ENCODE results near the gene PRKAG2.
A peak's percentile ranks its signal among the peaks of the same experiment; 100 is the strongest.
"Not testable (repeated sequence)": the region's sequence is repeated elsewhere in the genome, so short reads cannot be mapped to it uniquely, and the experiment has no call there.

PRKAG2 gene

DNA sequence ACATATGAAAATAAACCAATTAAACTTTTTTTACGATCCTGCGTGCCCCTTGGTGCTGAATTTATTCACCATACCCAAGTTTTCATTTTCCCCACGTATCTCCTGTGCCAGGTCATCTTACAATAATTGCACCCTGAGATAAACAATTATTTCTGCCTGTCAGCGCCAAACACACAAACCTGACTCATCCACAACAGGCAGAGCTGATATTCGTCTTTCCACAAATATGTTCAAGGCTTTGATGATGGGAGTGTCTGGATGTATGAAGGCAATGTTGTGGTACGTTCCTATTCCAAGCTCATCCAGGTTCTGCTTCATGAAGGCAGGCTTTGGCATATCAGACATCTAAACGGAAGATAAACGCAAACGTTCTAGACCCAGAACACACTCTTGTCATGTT is 311.4 kb downstream of the PRKAG2 start:
- DNase-seq: no peak

GRCh38 chr7:151560243-151560642 is 316.7 kb downstream of the PRKAG2 start:
- no peak for DNase-seq

GRCh38 chr7:151559557-151560183 is 317.2 kb downstream of the PRKAG2 start:
- DNase-seq: no peak

GRCh38 chr7:151558575-151558974 is 318.3 kb downstream of the PRKAG2 start:
- DNase-seq: no peak

DNA sequence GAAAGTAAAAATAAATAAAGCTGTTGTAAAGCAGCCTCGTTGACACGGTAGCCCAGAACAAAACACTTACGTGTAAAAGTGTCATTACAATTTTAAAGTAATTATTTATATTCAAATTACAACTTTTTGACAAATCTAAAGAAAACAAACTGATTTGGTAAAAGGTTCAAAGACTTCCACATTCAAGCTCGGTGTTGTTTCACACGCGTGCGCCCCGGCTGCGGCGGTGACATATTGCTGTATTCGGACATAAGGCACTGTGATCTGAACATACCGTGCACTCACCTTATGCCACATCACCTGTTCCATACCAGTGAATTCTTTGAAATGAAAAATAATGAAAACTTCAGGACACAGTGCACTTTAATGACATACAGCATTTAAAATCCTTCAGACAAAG is 320.3 kb downstream of the PRKAG2 start:
- no peak for DNase-seq

DNA sequence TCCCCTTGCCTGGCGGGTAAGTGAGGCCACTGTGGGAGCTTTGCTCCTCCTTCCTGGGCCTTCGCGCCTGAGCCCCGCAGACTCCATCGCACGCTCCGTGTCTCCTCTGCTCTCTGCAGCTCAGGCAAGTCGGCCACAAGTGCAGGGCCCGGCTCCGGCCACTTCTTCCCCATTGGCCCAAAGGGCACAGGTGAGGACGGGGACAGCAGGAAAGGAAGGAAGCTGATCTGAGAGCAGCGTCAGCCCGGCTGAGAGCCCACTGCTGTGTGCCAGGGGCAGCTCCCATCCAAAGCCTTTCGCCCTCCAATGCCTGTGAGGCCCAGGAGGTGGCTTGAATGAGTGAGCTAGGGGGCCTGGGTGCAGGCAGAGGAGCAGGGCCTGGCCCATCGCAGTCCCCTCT is 323.6 kb downstream of the PRKAG2 start:
- DNase-seq: no peak

DNA sequence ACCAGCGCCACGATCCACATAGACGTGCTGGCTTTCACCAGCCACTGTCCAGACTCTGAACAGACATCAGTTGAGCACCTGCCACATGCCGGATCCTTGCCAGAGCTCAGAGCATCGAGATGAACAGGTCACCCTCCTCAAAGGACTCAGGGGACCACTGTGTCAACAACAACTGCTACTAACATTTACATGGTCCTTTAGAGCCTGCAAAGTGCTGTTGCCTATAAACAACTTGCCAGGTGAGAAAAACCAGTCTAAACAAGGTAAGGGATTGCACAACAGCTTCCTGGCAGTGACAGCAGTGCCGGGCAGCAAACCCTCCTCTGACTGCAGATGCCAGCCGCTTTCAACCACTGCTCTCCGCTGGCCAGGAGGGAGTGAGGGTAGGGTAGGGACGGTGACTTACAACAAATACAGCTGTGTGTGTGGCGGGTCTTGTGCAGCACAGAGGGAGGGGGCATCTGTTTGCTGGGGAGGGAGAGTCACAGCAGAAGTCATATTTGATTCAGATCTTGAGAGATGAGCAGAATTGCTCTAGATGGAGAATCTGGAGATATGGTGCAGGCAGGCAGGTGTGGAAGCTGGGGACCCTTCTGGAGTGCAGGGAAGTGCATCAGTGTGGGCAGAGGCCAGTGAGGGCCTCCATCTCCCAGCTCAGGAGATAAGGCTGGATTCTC is 324.4 kb downstream of the PRKAG2 start:
- peak in 1 of 2 experiments; percentile 19 for DNase-seq

GRCh38 chr7:151551820-151552219 is 325.1 kb downstream of the PRKAG2 start:
- no peak for DNase-seq

GRCh38 chr7:151550656-151551286 is 326.1 kb downstream of the PRKAG2 start:
- no peak for DNase-seq

- DNase-seq: no peak
Measured at GRCh38 chr7:151549644-151550043, 327.3 kb downstream of the PRKAG2 start.

- DNase-seq: no peak
Measured at GRCh38 chr7:151549083-151549482, 327.8 kb downstream of the PRKAG2 start.

DNA sequence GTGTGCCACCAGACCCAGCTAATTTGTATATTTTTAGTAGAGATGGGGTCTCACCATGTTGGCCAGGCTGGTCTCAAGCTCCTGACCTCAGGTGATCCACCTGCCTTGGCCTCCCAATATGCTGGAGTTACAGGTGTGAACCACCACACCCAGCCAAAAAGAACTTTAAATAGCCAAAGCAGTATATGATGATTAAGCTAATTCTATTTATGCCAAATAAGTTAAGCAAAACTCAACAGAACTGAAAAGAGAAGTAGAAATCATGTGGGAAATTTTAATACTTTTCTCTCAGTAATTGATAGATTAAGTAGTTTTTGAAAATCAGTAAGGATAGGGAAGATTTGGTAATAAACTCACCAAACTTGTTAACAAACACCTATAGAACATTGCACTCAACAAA is 332.7 kb downstream of the PRKAG2 start:
- no peak for DNase-seq

GRCh38 chr7:151542606-151543130 is 334.2 kb downstream of the PRKAG2 start:
- DNase-seq: no peak

GRCh38 chr7:151541709-151542499 is 335.0 kb downstream of the PRKAG2 start:
- no peak for DNase-seq

DNA sequence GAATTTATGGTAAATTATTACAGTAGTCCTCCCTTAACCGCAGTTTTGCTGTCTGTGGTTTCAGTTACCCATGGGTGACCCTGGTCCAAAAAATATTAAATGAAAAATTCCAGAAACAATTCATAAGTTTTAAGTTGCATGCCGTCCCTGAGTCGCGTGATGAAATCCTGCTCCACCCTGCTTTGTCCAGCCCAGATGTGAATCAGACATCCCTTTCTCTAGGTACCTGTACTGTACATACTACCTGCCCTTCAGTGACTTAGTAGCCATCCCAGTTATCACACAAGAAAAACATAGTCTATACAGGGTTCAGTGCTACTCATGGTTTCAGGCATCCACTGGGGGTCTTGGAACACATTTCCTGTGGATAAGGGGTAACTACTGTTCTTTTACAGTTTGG is 336.8 kb downstream of the PRKAG2 start:
- no peak for DNase-seq

GRCh38 chr7:151539088-151539671 is 337.7 kb downstream of the PRKAG2 start:
- no peak for DNase-seq

- no peak for DNase-seq
Measured at GRCh38 chr7:151537818-151538561, 338.9 kb downstream of the PRKAG2 start.

DNA sequence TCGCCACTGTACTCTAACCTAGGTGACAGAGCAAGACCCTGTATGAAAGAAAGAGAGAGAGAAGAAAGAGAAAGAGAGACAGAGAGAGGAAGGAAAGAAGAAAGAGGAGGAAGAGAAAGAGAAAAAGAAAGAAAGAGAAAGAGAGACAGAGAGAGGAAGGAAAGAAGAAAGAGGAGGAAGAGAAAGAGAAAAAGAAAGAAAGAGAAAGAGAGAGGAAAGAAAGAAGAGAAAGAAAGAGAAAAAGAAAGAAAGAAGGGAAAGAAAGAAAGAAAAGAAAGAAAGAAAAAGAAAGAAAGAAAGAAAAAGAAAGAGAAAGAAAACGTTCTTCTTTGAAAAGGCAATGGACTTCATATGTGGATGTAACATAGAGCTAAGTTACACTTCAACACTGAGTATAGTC is 340.7 kb downstream of the PRKAG2 start:
- not testable (repeated sequence) for DNase-seq

DNA sequence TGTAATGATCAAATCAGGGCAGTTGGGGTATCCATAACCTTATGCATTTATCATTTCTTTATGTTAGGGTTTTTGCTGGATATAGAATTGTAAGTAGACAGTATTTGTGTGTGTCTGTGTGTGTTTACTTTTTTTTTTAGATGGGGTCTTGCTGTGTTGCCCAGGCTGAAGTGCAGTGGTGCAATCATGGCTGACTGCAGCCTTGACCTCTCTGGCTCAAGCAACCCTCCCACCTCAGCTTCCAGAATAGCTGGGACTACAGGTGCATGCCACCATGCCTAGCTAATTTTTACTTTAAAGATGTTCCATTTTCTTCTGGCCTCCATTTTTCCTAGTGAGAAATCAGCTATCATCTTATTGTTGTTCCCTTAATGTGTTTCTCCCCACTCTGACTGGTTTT is 347.1 kb downstream of the PRKAG2 start:
- no peak for DNase-seq

DNA sequence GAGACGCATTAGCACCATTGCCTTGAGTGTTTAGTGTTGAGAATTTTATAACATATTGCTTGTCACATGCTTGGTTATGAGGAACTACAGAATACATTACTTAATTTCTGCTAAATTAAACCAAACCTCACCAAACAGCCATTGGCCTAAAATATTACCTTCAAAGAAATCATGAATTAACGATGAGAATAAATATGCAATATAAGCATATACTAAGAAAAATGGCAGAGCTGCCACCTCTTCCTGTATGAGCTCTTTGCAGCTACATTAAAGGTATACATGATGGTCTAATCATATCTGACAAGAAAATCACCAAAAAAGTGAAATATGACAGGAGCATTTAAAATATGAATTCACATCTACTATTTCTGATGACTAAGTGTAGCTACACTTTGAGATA is 352.1 kb downstream of the PRKAG2 start:
- no peak for DNase-seq

DNA sequence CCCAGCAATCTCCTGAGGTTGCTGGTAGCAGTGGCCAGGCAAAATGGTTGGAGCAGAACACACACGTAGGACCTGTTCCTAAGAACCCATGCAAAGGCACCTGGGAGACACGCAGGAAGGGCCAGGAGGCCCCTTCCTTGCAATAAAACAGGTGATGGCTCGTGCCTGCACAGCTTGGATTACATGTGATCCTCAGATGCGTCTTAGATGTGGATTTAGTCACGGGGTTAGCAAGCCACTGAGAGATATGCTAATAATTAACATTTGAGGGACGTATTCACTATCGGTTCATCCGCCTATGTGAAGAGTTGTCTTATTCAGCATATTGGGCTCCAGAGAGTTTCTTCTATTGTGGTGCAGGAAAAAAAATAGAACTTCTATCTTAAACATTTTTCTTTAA is 352.6 kb downstream of the PRKAG2 start:
- DNase-seq: no peak
